Adrenal gland (tissue), 5 donors: ENCODE measurements around the gene ITGA2B.

Experiments used
- CTCF ChIP-seq, 6 experiments: fragments of 450-650 bp in 4 of 6; fragments of 200-600 bp in 2 of 6; sonication (generic) in 1 of 6; IDR thresholded peaks; 1 replicate in 5 of 6; 2 replicates in 1 of 6; pipeline versions ENCODE4 v1.5.1 to v1.8.0; 2016 to 2021; ENCODE audit warnings: antibody characterized with exemption in 6 of 6, mild to moderate bottlenecking in 2 of 6, moderate library complexity in 1 of 6
- POLR2A ChIP-seq, 2 donors: fragments of 450-650 bp; IDR thresholded peaks; one replicate each; pipeline ENCODE4 v1.6.1; 2017; ENCODE audit warnings: antibody characterized with exemption in 2 of 2, mild to moderate bottlenecking in 2 of 2, moderate library complexity in 1 of 2
- donor health status: DM: no; HTN: no; CAD: no.

GRCh38 chr17:44351961-44352827 is 37.3 kb downstream of the ITGA2B start:
- TF ChIP-seq CTCF (IDR thresholded peaks at IDR 0.05), result no peak
- no peak for TF ChIP-seq POLR2A (IDR thresholded peaks at IDR 0.05)
